Neuronal stem cell (in vitro differentiated cells): Measurements from ENCODE around the gene GPC5.
"Not testable (repeated sequence)": the region's sequence is repeated elsewhere in the genome, so short reads cannot be mapped to it uniquely, and the experiment has no call there.

Source experiments
- DNase-seq: peaks from one replicate; pipeline ENCODE4 v3.0.0-alpha.2; 2013; ENCODE audit warnings: low spot score
- H2AFZ ChIP-seq: one replicate; pipeline ENCODE4 v1.6.1; 2013; ENCODE audit warnings: mild to moderate bottlenecking, low read length, inconsistent platforms
- H2AK5ac ChIP-seq: 2 replicates; pipeline ENCODE4 v1.6.1; 2013; ENCODE audit warnings: low read depth, mild to moderate bottlenecking, inconsistent platforms, low read length, moderate library complexity, mixed read lengths
- H2BK120ac ChIP-seq: 2 replicates; pipeline ENCODE4 v1.6.1; 2013; ENCODE audit warnings: low read depth, mild to moderate bottlenecking, inconsistent platforms, low read length, moderate library complexity, mixed read lengths
- H2BK12ac ChIP-seq: one replicate; pipeline ENCODE4 v1.6.1; 2013; ENCODE audit warnings: low read length, inconsistent platforms
- H2BK15ac ChIP-seq: 2 replicates; pipeline ENCODE4 v1.6.1; 2013; ENCODE audit warnings: mild to moderate bottlenecking, low read length, inconsistent platforms, mixed read lengths
- H2BK5ac ChIP-seq: one replicate; pipeline ENCODE4 v1.6.1; 2013; ENCODE audit warnings: inconsistent platforms, mild to moderate bottlenecking, low read length, moderate library complexity
- H3K14ac ChIP-seq: one replicate; pipeline ENCODE4 v1.6.1; 2013; ENCODE audit warnings: low read length, inconsistent platforms
- H3K18ac ChIP-seq: 2 replicates; pipeline ENCODE4 v1.6.1; 2013; ENCODE audit warnings: low read length, inconsistent platforms
- H3K23ac ChIP-seq: 2 replicates; pipeline ENCODE4 v1.6.1; 2013; ENCODE audit warnings: low read depth, mild to moderate bottlenecking, mixed read lengths, low read length, inconsistent platforms; ENCODE audit not compliant: poor library complexity
- H3K27ac ChIP-seq: replicated peaks from 3 replicates; pipeline ENCODE4 v1.5.1; 2013; ENCODE audit warnings: low read length, inconsistent platforms
- H3K27me3 ChIP-seq, 3 experiments: 2 replicates each; pipeline ENCODE4 v1.6.1; 2013; ENCODE audit warnings: low read length in 3 of 3, mild to moderate bottlenecking in 2 of 3, inconsistent platforms in 1 of 3, low read depth in 1 of 3, mixed read lengths in 1 of 3, moderate library complexity in 1 of 3; ENCODE audit not compliant: control insufficient read depth in 3 of 3, insufficient read depth in 3 of 3
- H3K36me3 ChIP-seq, 2 donors: replicated peaks in 1 of 2; 2 replicates each; pipeline ENCODE4 v1.6.1; 2013; ENCODE audit warnings: low read length in 2 of 2; ENCODE audit not compliant: control insufficient read depth in 2 of 2, insufficient read depth in 2 of 2
- H3K4ac ChIP-seq: 2 replicates; pipeline ENCODE4 v1.6.1; 2013; ENCODE audit warnings: inconsistent platforms, mild to moderate bottlenecking, low read length, moderate library complexity
- H3K4me1 ChIP-seq, 2 donors: 1 replicate in 1 of 2; 2 replicates in 1 of 2; pipeline ENCODE4 v1.6.1; 2013; ENCODE audit warnings: low read length in 2 of 2, low read depth in 1 of 2; ENCODE audit not compliant: control insufficient read depth in 2 of 2, insufficient read depth in 1 of 2
- H3K4me2 ChIP-seq: one replicate; pipeline ENCODE4 v1.6.1; 2013; ENCODE audit warnings: mild to moderate bottlenecking, low read length, inconsistent platforms; ENCODE audit not compliant: insufficient read depth, poor library complexity, severe bottlenecking
- H3K4me3 ChIP-seq, 2 donors: 2 replicates each; pipeline ENCODE4 v1.5.1; 2013; ENCODE audit warnings: low read length in 2 of 2, mild to moderate bottlenecking in 2 of 2, inconsistent platforms in 1 of 2, moderate library complexity in 1 of 2
- H3K79me1 ChIP-seq: one replicate; pipeline ENCODE4 v1.6.1; 2013; ENCODE audit warnings: low read depth, mild to moderate bottlenecking, inconsistent platforms, low read length, moderate library complexity
- H3K9ac ChIP-seq: one replicate; pipeline ENCODE4 v1.6.1; 2013; ENCODE audit warnings: mild to moderate bottlenecking, low read depth, low read length, inconsistent platforms; ENCODE audit not compliant: poor library complexity
- H3K9me3 ChIP-seq, 2 donors: replicated peaks in 1 of 2; 2 replicates each; pipeline versions ENCODE3 to v1.6.1; 2013; ENCODE audit warnings: low read length in 2 of 2, mild to moderate bottlenecking in 2 of 2, inconsistent platforms in 1 of 2, low read depth in 1 of 2, mixed read lengths in 1 of 2, moderate library complexity in 1 of 2; ENCODE audit not compliant: control insufficient read depth in 2 of 2, insufficient read depth in 1 of 2
- H4K8ac ChIP-seq: one replicate; pipeline ENCODE4 v1.6.1; 2013; ENCODE audit warnings: low read depth, mild to moderate bottlenecking, inconsistent platforms, low read length, moderate library complexity
- H4K91ac ChIP-seq: one replicate; pipeline ENCODE4 v1.6.1; 2013; ENCODE audit warnings: low read length, low read depth, mild to moderate bottlenecking, inconsistent platforms; ENCODE audit not compliant: poor library complexity
- WGBS, 2 donors: extraction: QIAGEN DNeasy Blood & Tissue Kit; methylation state at CpG; one replicate each; pipeline ENCODE4 v1.1.7; 2013; ENCODE audit warnings: missing lambda C conversion rate in 2 of 2, mixed read lengths in 1 of 2; ENCODE audit not compliant: insufficient read length in 2 of 2, insufficient replicate concordance in 1 of 2; ENCODE audit errors: extremely low coverage in 2 of 2; 5-methylcytosine and 5-hydroxymethylcytosine counted together

Gene GPC5

DNA sequence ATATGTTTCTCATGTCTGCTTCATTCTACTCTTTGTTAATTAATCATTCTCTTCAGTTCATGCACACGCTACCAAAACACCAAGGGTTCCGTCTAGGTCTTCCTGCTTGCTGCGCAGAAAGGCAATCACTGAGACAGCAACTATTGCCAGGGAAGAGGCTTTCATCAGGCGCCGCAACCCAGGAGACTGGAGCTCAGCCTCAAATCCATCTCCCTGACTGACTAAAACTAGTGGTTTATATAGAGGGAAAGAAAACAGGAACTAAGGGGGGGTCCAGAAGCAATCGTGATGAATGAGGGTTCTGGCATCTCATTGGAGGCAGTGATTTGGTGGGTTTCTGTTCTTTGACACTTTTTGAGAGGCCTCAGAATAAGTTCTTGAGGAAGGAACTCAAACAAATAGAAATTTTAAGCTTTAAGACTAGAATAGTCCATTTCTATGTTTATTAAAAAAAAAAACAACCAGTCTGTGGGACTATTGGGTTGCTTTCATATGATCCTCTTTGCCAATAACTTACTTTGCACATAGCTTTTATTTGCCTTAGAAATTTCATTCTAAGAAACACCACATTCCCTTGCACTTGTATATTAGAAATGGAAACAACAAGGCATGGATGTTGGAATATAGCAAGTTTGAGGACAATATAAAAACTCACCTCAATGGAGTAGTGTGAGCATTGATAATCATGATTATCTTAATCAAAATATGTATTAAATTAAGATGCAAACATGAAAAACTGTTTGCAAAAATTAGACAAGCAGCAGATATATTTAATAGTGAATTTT, 1137.0 kb downstream of the GPC5 start:
- WGBS, 2 donors: no CpG with 5 or more reads among the region's 6 CpGs
- Histone ChIP-seq H3K9me3 (no peaks in the 10 kb centered on the region), H3K4ac (no peak overlapping the region), H3K27ac (no peak overlapping the region), H2BK5ac (no peak overlapping the region), H3K23ac (no peak overlapping the region), H4K8ac (no peak overlapping the region), H3K4me3 (no peak overlapping the region), H2AK5ac (no peak overlapping the region), H2BK15ac (no peak overlapping the region), H2AFZ (peak overlapping the region; percentile 48), H3K79me1 (no peaks in the 10 kb centered on the region), H3K4me2 (no peak overlapping the region), H3K36me3 (no peaks in the 10 kb centered on the region), H3K18ac (no peak overlapping the region), H3K27me3 (no peaks in the 10 kb centered on the region), H2BK120ac (no peak overlapping the region), H3K14ac (no peak overlapping the region), H3K9ac (no peak overlapping the region), H3K4me1 (no peaks in the 10 kb centered on the region), H2BK12ac (no peak overlapping the region), H4K91ac (no peak overlapping the region)
- no peak for DNase-seq

DNA sequence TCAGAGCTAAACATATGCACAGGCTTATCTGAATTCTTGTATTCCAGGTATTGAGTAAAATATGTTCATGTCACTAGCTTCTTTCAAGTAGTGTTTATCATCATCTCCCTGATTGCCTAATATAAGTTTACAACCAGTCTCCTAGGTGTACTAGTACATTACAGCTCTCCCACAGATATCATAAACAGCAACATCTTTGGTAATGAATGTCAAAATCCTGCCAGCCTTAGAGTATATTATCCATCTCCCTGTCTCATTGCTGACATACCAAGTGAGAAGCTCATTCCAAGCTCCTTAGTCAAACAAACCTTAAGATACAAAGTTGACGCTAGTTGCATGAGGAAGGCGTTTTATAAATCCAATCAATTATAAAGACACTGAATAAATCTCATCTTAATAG, 1139.0 kb downstream of the GPC5 start:
- no peak overlapping the region for H2BK15ac ChIP-seq
- no CpG with 5 or more reads among the region's 2 CpGs for WGBS, 2 donors
- H4K91ac ChIP-seq: no peak overlapping the region
- H2BK12ac ChIP-seq: no peak overlapping the region
- no peak overlapping the region for H3K14ac ChIP-seq
- no peak overlapping the region for H4K8ac ChIP-seq
- H3K9me3 ChIP-seq: no peaks in the 10 kb centered on the region
- no peaks in the 10 kb centered on the region for H3K79me1 ChIP-seq
- no peak overlapping the region for H3K4ac ChIP-seq
- no peak overlapping the region for H2AFZ ChIP-seq
- H3K36me3 ChIP-seq: no peaks in the 10 kb centered on the region
- H3K4me3 ChIP-seq: no peak overlapping the region
- H3K4me1 ChIP-seq: no peaks in the 10 kb centered on the region
- no peak overlapping the region for H2BK5ac ChIP-seq
- H3K23ac ChIP-seq: no peak overlapping the region
- no peak overlapping the region for H3K27ac ChIP-seq
- H2AK5ac ChIP-seq: no peak overlapping the region
- DNase-seq: no peak
- H3K27me3 ChIP-seq: no peaks in the 10 kb centered on the region
- no peak overlapping the region for H3K18ac ChIP-seq
- no peak overlapping the region for H3K4me2 ChIP-seq
- no peak overlapping the region for H2BK120ac ChIP-seq
- H3K9ac ChIP-seq: no peak overlapping the region

DNA sequence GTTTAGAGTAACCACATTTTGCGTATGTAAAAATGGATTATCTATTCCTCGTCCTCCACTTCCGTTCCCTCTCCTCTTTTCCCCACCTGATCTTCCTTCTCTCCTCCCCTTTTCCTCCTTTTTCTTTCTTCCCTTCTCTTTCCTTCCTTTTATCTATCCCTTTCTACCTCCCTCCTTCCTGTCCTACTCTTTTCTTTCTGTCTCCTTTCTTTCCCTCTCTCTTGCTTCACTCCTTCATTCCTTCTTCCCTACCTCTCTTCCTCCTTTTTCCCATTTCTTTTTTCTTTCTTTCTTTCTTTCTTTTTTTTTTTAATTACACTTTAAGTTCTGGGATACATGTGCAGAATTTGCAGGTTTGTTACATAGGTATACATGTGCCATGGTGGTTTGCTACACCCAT, 1139.7 kb downstream of the GPC5 start:
- Histone ChIP-seq H3K23ac (no peak overlapping the region), H3K4me1 (no peaks in the 10 kb centered on the region), H4K91ac (no peak overlapping the region), H3K4me2 (no peak overlapping the region), H4K8ac (no peak overlapping the region), H2AK5ac (no peak overlapping the region), H2BK5ac (no peak overlapping the region), H3K9ac (no peak overlapping the region), H2BK120ac (no peak overlapping the region), H3K27me3 (no peaks in the 10 kb centered on the region), H2AFZ (no peak overlapping the region), H3K9me3 (no peaks in the 10 kb centered on the region), H3K79me1 (no peaks in the 10 kb centered on the region), H2BK15ac (no peak overlapping the region), H3K36me3 (no peaks in the 10 kb centered on the region), H3K4ac (no peak overlapping the region), H3K4me3 (no peak overlapping the region), H3K14ac (no peak overlapping the region), H2BK12ac (no peak overlapping the region), H3K27ac (no peak overlapping the region), H3K18ac (no peak overlapping the region)
- WGBS, 2 donors: 100% methylated on average over 1 of the region's 3 CpGs; no CpG with 5 or more reads in 1 of the 2 donors
- no peak for DNase-seq

DNA sequence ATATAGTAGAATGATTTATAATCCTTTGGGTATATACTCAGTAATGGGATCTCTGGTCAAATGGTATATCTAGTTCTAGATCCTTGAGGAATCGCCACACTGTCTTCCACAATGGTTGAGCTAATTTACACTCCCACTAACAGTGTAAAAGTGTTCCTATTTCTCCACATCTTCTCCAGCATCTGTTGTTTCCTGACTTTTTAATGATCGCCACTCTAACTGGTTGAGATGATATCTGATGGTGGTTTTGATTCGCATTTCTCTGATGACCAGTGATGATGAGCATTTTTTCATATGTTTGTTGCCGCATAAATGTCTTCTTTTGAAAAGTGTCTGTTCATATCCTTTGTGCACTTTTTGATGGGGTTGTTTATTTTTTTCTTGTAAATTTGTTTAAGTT, 1140.7 kb downstream of the GPC5 start:
- DNase-seq, H3K4me2 ChIP-seq, H3K18ac ChIP-seq, H3K27me3 ChIP-seq, H2AK5ac ChIP-seq, H2BK12ac ChIP-seq, H2BK15ac ChIP-seq, H4K91ac ChIP-seq, H4K8ac ChIP-seq, H2BK120ac ChIP-seq, H3K14ac ChIP-seq, H3K36me3 ChIP-seq, H3K4me3 ChIP-seq, H3K23ac ChIP-seq, H3K27ac ChIP-seq, H3K4ac ChIP-seq, H2AFZ ChIP-seq, H3K4me1 ChIP-seq, H3K9me3 ChIP-seq, H3K79me1 ChIP-seq, H2BK5ac ChIP-seq, H3K9ac ChIP-seq: not testable (repeated sequence)
- WGBS, 2 donors: no CpG with 5 or more reads among the region's 4 CpGs
